B cell (primary cell): Measurements from ENCODE around the gene SYNE1.

Source experiments
- EZH2 ChIP-seq: IDR thresholded peaks from 2 replicates; pipeline ENCODE4 v1.6.1; 2012; ENCODE audit warnings: borderline replicate concordance, low read depth, mild to moderate bottlenecking, moderate library complexity, low read length; ENCODE audit not compliant: insufficient read depth, poor library complexity, severe bottlenecking
- TF ChIP-seq, protein P1 (sequence below): fragments of 200-600 bp; IDR thresholded peaks from one replicate; pipeline ENCODE4 v1.8.0; 2022; ENCODE audit warnings: antibody characterized with exemption, mild to moderate bottlenecking

DNA sequence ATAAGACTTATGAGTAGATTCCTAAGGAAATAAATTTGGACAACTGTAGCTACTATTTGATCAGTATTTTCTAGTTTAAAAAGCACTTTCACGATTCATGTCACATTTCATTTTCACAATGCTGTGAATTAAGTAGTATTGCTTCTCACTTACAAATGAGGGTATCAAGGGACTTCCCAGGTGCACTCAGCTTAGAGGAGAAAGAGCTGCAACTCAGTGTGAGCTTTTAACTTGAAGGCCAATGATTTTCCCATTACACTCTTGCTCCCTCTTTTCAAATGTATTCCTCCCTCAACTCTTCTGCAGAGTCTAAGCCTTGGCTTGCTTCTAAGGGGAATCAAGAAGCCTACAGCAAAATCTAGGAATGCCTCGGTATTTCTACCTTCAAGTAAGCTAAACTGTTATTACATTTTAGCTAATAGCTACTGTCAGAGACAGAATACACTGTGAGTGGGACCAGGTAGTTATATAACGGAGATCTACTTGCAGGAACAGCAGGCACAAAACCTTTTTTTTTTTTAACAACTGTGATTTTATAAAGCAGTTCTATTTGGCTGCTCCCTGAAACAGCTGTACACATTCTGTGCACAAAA lies 339.0 kb downstream of the SYNE1 start:
- TF ChIP-seq, protein P1, sequence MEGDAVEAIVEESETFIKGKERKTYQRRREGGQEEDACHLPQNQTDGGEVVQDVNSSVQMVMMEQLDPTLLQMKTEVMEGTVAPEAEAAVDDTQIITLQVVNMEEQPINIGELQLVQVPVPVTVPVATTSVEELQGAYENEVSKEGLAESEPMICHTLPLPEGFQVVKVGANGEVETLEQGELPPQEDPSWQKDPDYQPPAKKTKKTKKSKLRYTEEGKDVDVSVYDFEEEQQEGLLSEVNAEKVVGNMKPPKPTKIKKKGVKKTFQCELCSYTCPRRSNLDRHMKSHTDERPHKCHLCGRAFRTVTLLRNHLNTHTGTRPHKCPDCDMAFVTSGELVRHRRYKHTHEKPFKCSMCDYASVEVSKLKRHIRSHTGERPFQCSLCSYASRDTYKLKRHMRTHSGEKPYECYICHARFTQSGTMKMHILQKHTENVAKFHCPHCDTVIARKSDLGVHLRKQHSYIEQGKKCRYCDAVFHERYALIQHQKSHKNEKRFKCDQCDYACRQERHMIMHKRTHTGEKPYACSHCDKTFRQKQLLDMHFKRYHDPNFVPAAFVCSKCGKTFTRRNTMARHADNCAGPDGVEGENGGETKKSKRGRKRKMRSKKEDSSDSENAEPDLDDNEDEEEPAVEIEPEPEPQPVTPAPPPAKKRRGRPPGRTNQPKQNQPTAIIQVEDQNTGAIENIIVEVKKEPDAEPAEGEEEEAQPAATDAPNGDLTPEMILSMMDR, result no peak
- no peak for TF ChIP-seq EZH2
